ENCODE results near the gene CAMK1G.

DNA sequence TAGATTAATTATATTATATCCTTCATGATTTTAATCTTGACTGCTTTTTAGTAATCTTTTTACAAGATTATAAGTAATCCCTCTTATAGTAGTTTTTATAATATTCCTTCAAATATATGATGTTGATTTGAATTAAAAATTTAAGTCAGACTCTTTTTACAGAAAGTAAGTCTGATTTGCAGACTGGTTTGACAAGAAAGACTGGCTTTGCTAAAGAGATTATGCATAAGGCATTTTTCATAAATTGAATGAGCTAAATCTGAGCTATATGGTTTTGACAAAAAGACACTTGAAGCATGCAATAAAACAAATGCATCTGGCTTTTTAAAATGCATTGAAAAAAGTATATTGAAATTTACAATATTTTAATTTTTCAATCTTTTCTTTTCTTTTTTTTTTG, 26.3 kb upstream of the CAMK1G start:
- TF ChIP-seq, protein P1, sequence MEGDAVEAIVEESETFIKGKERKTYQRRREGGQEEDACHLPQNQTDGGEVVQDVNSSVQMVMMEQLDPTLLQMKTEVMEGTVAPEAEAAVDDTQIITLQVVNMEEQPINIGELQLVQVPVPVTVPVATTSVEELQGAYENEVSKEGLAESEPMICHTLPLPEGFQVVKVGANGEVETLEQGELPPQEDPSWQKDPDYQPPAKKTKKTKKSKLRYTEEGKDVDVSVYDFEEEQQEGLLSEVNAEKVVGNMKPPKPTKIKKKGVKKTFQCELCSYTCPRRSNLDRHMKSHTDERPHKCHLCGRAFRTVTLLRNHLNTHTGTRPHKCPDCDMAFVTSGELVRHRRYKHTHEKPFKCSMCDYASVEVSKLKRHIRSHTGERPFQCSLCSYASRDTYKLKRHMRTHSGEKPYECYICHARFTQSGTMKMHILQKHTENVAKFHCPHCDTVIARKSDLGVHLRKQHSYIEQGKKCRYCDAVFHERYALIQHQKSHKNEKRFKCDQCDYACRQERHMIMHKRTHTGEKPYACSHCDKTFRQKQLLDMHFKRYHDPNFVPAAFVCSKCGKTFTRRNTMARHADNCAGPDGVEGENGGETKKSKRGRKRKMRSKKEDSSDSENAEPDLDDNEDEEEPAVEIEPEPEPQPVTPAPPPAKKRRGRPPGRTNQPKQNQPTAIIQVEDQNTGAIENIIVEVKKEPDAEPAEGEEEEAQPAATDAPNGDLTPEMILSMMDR (IDR thresholded peaks at IDR 0.05; ENCODE audit: borderline replicate concordance, extremely low read depth, low read length, poor library complexity, severe bottlenecking) = no peak
- TF ChIP-seq EZH2 (IDR thresholded peaks at IDR 0.05; ENCODE audit: borderline replicate concordance, low read depth, low read length, severe bottlenecking) = no peak

All from DND-41 (cell line).